IPS DF 19.7 (cell line): ENCODE data around the gene PCSK6.

Experiments used
- DNase-seq: peaks from one replicate; pipeline ENCODE4 v3.0.0-alpha.2; 2013; ENCODE audit warnings: low read depth, low spot score

Gene PCSK6

GRCh38 chr15:101277943-101278564 lies 211.5 kb downstream of the PCSK6 start:
- no peak for DNase-seq

GRCh38 chr15:101277038-101277822 lies 212.3 kb downstream of the PCSK6 start, which contains the start of gene SELENOS:
SELENOS (minus strand) TSS chr15:101277485; CDS start chr15:101277417, 68 bp downstream.
- no peak for DNase-seq

GRCh38 chr15:101276501-101277037 lies 212.9 kb downstream of the PCSK6 start:
- no peak for DNase-seq

GRCh38 chr15:101275018-101275417 lies 214.5 kb downstream of the PCSK6 start:
- DNase-seq: no peak

- DNase-seq: no peak
These were observed 216.0 kb downstream of the PCSK6 start for GRCh38 chr15:101273534-101273933.

GRCh38 chr15:101272584-101272983 lies 216.9 kb downstream of the PCSK6 start:
- no peak for DNase-seq

- no peak for DNase-seq
These were observed 219.9 kb downstream of the PCSK6 start for GRCh38 chr15:101269479-101270223.

GRCh38 chr15:101267320-101268104 lies 222.0 kb downstream of the PCSK6 start:
- DNase-seq: no peak

GRCh38 chr15:101266787-101267186 lies 222.7 kb downstream of the PCSK6 start:
- no peak for DNase-seq

GRCh38 chr15:101266034-101266433 lies 223.5 kb downstream of the PCSK6 start:
- DNase-seq: no peak

GRCh38 chr15:101264911-101265641 lies 224.4 kb downstream of the PCSK6 start:
- no peak for DNase-seq

- DNase-seq: no peak
These were observed 225.5 kb downstream of the PCSK6 start for GRCh38 chr15:101264011-101264410.

- no peak for DNase-seq
These were observed 227.0 kb downstream of the PCSK6 start for GRCh38 chr15:101262551-101262950.

- no peak for DNase-seq
These were observed 231.0 kb downstream of the PCSK6 start for GRCh38 chr15:101258238-101259144.

GRCh38 chr15:101256757-101257156 lies 232.8 kb downstream of the PCSK6 start:
- no peak for DNase-seq

GRCh38 chr15:101255615-101256241 lies 233.8 kb downstream of the PCSK6 start:
- DNase-seq: no peak

- no peak for DNase-seq
These were observed 234.5 kb downstream of the PCSK6 start for GRCh38 chr15:101255051-101255395.

GRCh38 chr15:101254157-101255050 lies 235.1 kb downstream of the PCSK6 start:
- no peak for DNase-seq
